NCI-H510A treated with DMSO at 0.1 percent for 48 hours (cell line): ENCODE results near the gene EXOC4.

Experiments
- DNase-seq: peaks from one replicate; lab custom pipeline; 2025; lab: John Stamatoyannopoulos, UW

Gene EXOC4

DNA sequence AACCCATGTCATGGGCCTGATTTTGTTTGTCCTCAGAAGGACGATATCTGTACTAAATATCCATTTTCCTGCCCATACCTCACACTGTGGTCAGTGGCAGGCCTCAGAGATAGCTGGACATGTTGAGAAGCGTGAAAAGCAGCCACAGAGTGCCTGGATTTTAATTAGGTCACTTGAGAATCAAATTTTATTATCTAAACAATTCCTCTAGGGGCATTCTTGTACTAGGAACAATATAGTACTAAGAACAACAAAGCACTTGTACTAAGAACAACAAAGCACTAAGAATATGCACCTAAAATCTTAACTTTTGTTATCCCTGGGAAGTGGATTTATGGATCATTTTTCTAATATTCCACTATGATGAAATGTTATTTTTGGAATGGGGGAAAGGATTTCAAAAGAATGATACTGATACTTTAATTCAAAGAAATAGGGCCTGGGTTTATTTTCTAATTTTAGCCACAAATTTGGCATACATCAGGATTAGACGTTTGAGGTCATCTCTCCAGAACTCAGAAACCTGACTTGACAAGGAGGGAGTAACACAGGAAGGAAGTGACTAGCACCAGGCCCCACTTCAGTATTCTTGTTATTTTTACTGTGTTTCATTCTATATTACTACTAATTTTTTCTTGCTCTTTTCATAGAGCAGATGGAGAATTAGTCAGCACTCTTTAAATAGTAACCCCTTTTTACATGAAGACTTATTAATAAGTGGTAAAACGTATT, 112.2 kb downstream of the EXOC4 start:
- no peak for DNase-seq

DNA sequence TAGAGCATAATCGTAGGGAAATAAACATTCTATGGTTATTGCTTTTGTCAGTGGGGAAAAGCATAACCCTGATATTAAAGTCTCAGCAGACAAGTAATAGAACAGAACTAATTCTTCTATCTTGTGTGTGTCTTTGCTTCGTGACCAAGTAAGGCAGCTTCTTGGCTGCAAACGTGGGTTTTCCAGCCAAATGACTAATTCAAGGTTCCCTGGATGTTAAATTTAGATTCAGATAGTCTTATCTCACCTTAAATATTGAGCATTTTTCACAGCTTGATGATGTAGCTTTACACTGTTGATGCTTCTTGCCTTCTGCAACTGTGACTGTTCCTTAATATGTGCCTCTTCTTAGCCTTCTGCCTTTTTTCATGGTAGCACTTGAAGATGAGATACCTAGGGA, 113.0 kb downstream of the EXOC4 start:
- DNase-seq: no peak

DNA sequence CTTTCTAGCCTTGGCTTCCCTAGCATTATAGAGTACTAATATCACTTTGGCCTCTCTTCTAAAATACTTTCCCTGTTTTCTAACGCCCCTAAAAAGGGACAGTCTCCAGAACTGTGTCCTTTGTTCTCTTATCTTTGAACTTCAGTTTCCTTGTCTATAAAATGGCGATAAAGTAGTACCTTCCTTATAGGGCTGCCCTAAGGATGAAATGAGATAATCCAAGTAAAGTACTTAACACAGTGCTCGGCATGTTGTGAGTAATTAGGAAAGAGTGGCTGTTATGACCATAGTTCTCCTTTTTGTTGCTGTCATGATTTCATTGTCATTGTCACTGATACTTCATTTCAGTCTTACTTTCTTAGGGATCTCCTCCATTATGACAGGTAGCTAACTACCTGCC, 114.7 kb downstream of the EXOC4 start:
- no peak for DNase-seq

DNA sequence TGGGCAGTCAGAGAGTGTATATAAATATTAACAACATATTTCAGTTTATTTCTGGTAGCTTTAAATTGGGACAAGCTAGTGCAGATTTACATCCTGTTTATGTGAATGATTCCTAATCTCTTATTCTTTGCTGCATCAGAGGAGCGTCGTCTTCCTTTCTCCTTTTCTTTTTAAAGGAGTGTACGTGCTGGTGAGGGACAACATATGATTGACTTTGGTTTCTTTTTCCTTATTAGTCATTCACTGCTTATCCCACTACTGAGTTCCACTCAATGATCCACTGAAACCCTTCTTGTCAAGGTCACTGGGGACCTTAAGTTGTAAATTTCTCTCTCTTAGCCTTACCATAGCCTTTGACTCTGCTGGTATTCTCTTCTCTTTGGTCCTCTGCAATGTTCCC, 116.3 kb downstream of the EXOC4 start:
- DNase-seq: no peak

GRCh38 chr7:133371616-133372015, 118.7 kb downstream of the EXOC4 start:
- DNase-seq: no peak

DNA sequence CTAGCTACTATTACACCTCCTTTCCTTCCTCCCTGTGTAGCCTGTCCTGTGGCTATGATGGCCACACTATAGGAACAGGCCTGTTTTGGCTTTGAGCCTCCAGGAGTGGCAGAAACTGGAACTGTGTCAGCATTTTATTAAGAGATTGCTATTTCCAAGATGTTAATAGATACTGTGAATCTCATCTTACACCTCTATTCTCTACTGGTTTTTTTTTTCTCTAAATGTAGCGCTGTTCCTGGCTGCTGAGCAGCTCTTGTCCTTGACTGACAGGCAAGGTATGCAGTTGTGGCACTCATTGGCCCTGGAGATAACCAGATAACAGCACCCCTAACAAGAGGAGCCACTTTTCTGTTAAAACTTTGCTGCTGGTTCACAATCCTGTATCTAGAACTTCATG, 119.5 kb downstream of the EXOC4 start:
- DNase-seq: no peak

- no peak for DNase-seq
These were observed 123.6 kb downstream of the EXOC4 start for GRCh38 chr7:133376514-133376913.

DNA sequence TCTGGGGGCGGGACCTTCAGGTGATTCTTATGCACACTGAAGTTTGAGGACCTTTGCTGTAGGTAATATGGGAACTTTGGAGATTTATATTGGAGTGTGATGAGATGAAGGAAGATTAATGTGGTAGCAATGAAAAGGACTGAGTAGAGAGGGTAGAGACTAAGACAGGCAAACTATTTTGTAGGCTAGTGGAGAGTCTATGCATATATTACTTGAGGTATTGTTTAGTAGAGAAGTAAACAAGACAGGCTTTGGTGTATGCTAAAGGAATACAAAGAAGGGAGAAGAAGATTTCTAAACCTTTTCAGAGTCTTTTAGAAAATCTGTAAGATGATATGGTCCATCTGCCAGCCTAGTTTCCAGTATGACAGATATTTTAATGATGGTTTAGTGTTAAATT, 129.1 kb downstream of the EXOC4 start:
- no peak for DNase-seq

DNA sequence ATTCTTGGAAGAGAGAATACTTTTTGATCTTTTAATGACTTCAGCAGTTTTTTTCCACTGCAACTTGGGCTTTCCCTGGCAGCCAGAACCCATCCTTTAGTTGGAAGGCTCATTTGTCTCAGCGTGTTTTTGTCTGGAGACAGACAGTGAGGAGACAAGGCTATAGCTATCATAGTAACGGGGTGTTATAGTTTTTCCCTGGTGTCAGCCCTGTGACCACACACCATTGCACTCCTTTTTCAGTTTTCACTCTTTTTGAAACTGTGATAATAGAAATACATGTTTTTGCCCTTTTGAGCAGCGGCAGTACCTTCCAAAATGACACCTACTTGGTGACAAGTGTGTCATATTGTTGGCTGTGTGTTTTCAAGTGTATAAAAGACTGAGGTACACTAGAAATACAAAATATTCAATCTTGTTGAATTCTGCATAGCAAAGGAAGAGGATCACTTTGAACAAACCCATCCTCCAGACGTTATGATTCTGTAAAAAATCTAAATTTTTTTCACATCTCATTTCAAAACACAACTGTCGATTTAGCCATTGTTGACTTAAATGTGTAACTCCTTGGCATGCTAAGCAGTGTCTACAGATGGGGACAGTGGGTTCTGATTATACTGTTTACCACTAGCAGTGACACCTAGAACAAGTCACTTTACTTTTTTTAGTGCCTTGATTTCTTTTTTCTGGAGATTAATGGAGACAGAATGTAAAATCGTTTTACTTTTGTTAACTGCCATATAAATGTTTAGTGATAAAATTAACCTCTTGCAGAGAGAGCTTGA, 130.1 kb downstream of the EXOC4 start:
- no peak for DNase-seq

GRCh38 chr7:133386205-133386604, 133.3 kb downstream of the EXOC4 start:
- DNase-seq: no peak

DNA sequence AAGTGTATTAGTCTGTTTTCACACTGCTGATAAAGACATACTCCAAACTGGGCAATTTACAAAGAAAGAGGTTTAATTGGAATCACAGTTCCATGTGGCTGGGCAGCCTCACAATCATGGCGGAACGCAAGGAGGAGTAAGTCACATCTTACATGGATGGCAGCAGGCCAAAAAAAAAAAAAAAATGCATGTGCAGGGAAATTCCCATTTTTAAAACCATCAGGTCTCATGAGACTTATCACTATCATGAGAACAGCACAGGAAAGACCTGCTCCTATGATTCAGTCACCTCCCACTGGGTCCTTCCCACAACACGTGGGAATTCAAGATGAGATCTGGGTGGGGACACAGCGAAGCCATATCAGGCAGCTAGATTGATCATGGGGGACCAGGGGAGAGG, 136.8 kb downstream of the EXOC4 start:
- no peak for DNase-seq

GRCh38 chr7:133391206-133391605, 138.3 kb downstream of the EXOC4 start:
- DNase-seq: no peak

GRCh38 chr7:133394369-133394768, 141.5 kb downstream of the EXOC4 start:
- DNase-seq: no peak

- DNase-seq: no peak
These were observed 142.7 kb downstream of the EXOC4 start for GRCh38 chr7:133395551-133395950.

DNA sequence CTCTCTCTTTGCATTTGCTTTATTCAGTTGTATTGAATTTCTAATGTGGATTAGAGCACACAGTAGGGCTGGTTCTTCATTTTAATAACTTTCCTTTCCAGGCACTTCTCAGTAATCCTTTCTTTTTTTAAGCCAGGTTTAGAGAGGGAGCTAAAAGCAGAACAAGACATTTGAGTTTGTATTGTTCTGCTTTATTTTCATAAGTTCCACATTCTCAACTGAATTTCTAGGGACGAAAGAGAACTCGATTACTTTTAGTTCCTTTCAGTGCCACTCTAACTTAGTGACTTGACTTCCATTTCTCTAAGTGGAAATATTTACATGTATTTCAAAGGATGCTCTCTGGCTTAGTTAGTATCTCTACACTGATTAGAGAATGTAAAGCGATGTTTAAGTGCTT, 145.6 kb downstream of the EXOC4 start:
- no peak for DNase-seq

DNA sequence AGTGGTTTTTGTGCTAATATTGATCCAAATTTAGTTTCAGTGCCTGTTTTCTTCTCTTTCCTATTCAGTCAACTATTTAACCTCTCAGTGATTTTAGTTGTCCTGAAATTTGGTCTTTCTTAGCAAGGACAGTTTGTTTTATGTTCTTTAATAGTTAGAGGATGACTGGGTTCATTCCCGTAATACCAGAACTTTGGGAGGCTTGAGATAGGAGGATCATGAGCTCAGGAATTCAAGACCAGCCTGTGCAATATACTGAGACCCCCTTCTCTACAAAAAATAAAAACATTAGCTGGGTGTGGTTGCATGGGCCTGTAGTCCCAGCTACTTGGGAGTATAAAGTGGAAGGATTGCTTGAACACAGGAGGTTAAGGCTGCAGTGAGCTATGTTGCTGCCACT, 148.3 kb downstream of the EXOC4 start:
- no peak for DNase-seq

DNA sequence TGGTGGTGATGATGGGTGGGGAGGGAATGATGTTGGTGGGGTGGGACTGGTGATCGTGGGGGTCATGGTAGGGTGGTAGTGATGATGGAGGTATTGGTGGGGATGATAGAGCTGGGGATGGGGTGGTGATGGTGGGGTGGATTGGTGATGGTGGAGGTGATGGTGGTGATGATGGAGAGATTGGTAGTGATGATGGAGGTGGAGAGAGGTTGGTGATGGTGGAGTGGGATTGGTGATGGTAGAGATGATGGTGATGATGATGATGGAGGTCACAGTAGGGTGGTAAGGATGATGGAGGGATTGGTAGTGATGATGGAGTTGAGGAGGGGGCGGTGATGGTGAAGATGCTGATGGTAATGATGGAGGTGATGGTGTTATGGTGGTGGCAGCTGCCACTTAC, 155.3 kb downstream of the EXOC4 start:
- DNase-seq: no peak

DNA sequence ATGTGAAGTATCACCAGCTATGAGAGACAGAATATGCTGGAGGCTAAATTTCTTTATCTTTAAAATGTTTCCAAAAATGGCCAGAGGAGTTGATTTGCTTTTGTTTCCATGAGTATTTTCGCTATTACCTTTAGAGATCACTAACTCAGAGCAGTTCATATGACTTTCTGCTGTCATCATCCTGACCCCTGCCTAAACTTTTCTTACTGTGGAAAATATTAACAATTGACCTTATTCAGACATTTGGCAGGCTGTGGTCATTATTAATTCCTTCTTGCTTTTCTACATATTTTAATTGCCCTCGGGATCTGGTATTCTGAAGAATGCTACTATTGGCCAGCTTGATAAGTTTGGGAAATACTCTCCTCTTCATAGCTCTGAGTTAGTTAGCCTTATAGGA, 156.5 kb downstream of the EXOC4 start:
- DNase-seq: no peak

DNA sequence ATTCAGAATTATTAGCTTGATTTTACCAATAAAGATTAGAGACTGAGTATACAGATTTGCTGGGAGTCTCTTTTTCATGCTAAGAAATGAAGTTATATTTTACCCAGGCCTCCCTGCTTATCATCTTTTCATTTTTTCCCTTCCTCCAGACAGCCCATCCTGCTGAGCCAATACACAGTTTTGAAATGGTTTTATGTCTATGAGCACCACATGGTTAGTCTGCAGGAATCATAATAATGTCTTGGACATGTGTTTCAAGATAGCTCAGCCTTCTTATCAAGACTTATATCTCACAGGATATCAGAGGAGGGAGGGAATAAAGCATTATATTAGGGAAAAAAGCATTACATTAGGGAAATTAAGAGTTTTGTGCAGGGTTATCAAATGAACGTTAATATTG, 157.1 kb downstream of the EXOC4 start:
- DNase-seq: no peak

DNA sequence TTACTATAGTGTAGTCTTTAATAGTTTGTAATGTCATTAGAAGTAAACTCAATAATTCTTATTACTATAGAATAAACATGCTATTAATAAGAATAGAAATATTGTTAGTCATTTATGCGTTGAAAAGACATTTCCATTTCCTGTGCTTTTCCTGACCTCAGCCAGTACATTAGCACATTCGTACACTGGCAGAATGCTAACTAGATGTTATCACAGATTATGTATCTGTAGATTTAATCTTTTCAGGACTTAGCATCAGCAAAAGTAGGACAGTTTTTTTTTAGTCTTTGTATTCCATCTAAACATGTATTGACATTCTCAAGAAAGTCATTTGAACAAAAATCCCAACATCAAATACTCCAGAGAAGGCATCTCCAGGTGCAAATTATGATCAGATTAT, 158.5 kb downstream of the EXOC4 start:
- DNase-seq: no peak

DNA sequence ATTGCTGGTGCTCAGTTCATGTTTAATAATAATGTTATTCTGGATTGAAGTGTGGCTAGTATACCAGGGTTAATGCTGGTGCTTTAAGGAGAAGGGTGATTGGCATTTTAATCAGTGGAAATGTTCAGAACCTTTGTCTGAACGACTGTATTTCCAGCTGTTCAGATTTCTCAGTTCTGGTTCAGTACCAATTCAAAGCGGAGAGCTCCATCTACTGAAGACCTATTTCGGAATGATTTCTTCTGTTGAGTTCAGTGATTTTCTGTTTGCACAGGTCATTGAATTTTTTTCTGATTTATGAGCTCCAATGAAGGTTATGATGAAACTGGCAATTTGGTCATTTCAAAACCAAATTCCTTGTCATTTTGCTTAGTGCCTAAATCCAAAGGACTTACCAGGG, 160.1 kb downstream of the EXOC4 start:
- no peak for DNase-seq

- DNase-seq: no peak
These were observed 166.2 kb downstream of the EXOC4 start for GRCh38 chr7:133419041-133419440.

DNA sequence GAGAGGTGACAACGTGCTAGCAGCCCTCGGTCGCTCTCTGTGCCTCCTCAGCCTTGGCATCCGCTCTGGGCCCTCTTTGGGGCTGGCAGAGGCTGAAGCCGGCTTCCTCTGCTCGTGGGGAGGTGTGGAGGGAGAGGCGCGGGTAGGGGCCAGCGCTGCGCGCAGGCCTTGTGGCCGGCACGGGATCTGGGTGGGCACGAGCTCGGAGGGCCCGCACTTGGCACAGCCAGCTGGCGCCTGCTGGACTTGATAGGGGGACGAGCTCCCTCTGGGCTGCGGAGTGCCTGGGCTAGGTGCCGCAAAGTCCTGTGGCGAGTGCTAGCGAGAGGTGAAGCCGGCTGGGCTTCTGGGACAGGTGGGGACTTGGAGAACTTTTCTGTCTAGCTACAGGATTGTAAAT, 170.7 kb downstream of the EXOC4 start:
- no peak for DNase-seq

DNA sequence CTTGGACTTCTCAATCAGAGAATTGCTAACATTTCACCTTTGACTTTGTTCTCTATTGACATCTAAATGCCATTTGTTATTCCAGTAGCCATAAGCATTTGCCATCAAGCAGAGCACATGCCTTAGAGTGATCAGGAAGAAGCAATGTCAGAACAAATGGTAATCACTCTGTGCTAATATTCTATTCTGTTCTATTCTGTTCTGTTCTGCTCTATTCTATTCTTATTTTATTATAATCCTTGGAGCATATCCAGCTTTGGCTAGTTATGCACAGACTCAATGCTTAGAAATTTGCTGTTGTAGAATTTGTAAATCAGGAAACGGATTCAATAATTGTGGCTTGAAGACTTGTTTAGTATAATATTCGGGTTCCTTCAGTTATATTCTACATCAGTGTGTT, 175.4 kb downstream of the EXOC4 start:
- no peak for DNase-seq
